Panc1 (cell line): ENCODE results near the gene SCO2.

Experiments used
- SIN3A ChIP-seq: IDR thresholded peaks from 2 replicates; pipeline ENCODE4 v1.6.1; 2012; ENCODE audit warnings: low read depth, mild to moderate bottlenecking, low read length, moderate library complexity, borderline replicate concordance; ENCODE audit not compliant: insufficient read depth
- TCF7L2 ChIP-seq: IDR thresholded peaks from 2 replicates; pipeline ENCODE4 v1.6.1; 2011; ENCODE audit warnings: mild to moderate bottlenecking, low read depth, low read length, inconsistent platforms
- TF ChIP-seq, protein P1 (sequence below): fragments of 450-650 bp; IDR thresholded peaks from 2 replicates; pipeline ENCODE4 v1.5.1; 2017; ENCODE audit warnings: mild to moderate bottlenecking

- TF ChIP-seq, protein P1, sequence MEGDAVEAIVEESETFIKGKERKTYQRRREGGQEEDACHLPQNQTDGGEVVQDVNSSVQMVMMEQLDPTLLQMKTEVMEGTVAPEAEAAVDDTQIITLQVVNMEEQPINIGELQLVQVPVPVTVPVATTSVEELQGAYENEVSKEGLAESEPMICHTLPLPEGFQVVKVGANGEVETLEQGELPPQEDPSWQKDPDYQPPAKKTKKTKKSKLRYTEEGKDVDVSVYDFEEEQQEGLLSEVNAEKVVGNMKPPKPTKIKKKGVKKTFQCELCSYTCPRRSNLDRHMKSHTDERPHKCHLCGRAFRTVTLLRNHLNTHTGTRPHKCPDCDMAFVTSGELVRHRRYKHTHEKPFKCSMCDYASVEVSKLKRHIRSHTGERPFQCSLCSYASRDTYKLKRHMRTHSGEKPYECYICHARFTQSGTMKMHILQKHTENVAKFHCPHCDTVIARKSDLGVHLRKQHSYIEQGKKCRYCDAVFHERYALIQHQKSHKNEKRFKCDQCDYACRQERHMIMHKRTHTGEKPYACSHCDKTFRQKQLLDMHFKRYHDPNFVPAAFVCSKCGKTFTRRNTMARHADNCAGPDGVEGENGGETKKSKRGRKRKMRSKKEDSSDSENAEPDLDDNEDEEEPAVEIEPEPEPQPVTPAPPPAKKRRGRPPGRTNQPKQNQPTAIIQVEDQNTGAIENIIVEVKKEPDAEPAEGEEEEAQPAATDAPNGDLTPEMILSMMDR, result no peak
- TF ChIP-seq TCF7L2 (no peak), SIN3A (no peak)
Measured at GRCh38 chr22:50516068-50516467, 9.3 kb downstream of the SCO2 start.
